GM19438 (cell line): ENCODE measurements around the gene NRF1.

ENCODE experiments used
- ATAC-seq: cut with Tn5 transposase; IDR thresholded peaks from one replicate; pipeline ENCODE4 v1.9.1; 2021; ENCODE audit warnings: low read depth; ENCODE audit not compliant: unreplicated experiment

NRF1 gene

GRCh38 chr7:129724796-129725195 lies 113.3 kb downstream of the NRF1 start:
- ATAC-seq = no peak

GRCh38 chr7:129728875-129729467 lies 117.5 kb downstream of the NRF1 start:
- ATAC-seq = no peak

- ATAC-seq = no peak
Measured at GRCh38 chr7:129729511-129729910, 118.0 kb downstream of the NRF1 start.

- no peak for ATAC-seq
Measured at GRCh38 chr7:129730159-129730558, 118.6 kb downstream of the NRF1 start.

- ATAC-seq = no peak
Measured at GRCh38 chr7:129734400-129734799, 122.9 kb downstream of the NRF1 start.

GRCh38 chr7:129739427-129739826 lies 127.9 kb downstream of the NRF1 start:
- no peak for ATAC-seq

GRCh38 chr7:129740574-129741410 lies 129.3 kb downstream of the NRF1 start:
- ATAC-seq = no peak

- ATAC-seq = no peak
Measured at GRCh38 chr7:129741743-129742213, 130.3 kb downstream of the NRF1 start.

- ATAC-seq = no peak
Measured at GRCh38 chr7:129742256-129742655, 130.7 kb downstream of the NRF1 start.

GRCh38 chr7:129746857-129747529 lies 135.5 kb downstream of the NRF1 start:
- ATAC-seq = no peak

GRCh38 chr7:129748356-129749109 lies 137.0 kb downstream of the NRF1 start:
- no peak for ATAC-seq

- no peak for ATAC-seq
Measured at GRCh38 chr7:129750091-129750490, 138.6 kb downstream of the NRF1 start.

- no peak for ATAC-seq
Measured at GRCh38 chr7:129750501-129750900, 139.0 kb downstream of the NRF1 start.

GRCh38 chr7:129751916-129752315 lies 140.4 kb downstream of the NRF1 start:
- no peak for ATAC-seq

- ATAC-seq = no peak
Measured at GRCh38 chr7:129752760-129753159, 141.2 kb downstream of the NRF1 start.

- ATAC-seq = no peak
Measured at GRCh38 chr7:129754406-129754805, 142.9 kb downstream of the NRF1 start.

- ATAC-seq = no peak
Measured at GRCh38 chr7:129757991-129758390, 146.5 kb downstream of the NRF1 start.

GRCh38 chr7:129762387-129762969 lies 151.0 kb downstream of the NRF1 start:
- ATAC-seq = no peak

GRCh38 chr7:129764247-129765084 lies 152.9 kb downstream of the NRF1 start:
- ATAC-seq = no peak

- no peak for ATAC-seq
Measured at GRCh38 chr7:129765352-129765751, 153.8 kb downstream of the NRF1 start.
